Keratinocyte (primary cell): ENCODE results near the gene RANGRF. TPM values are rescaled to one million over a fixed set of nuclear protein-coding genes. Genes with fewer than 3 reads are reported as not detected.

Source experiments
- DNase-seq: peaks from one replicate; pipeline ENCODE4 v3.0.0-alpha.2; 2011; ENCODE audit warnings: low read depth, missing footprints, low spot score
- FAIRE-seq: peaks from 2 replicates; lab custom pipeline; 2011; peaks lifted over from hg19 to GRCh38; lab: Jason Lieb, UNC
- H2AFZ ChIP-seq: 2 replicates; pipeline ENCODE4 v1.6.0; 2012; ENCODE audit warnings: low read length, control low read depth, inconsistent platforms; ENCODE audit not compliant: control insufficient read depth
- H3K27ac ChIP-seq: 2 replicates; pipeline ENCODE4 v1.5.1; 2011; ENCODE audit warnings: low read length; ENCODE audit not compliant: control insufficient read depth, insufficient read depth
- H3K27me3 ChIP-seq: 3 replicates; pipeline ENCODE4 v1.6.0; 2011; ENCODE audit warnings: low read length; ENCODE audit not compliant: control insufficient read depth, insufficient read depth; ENCODE audit errors: extremely low read depth
- H3K36me3 ChIP-seq, 2 experiments: 2 replicates in 1 of 2; 3 replicates in 1 of 2; pipeline ENCODE4 v1.5.1; 2011; ENCODE audit warnings: low read length in 2 of 2, mild to moderate bottlenecking in 1 of 2; ENCODE audit not compliant: control insufficient read depth in 2 of 2, insufficient read depth in 2 of 2; ENCODE audit errors: extremely low read depth in 1 of 2
- H3K4me1 ChIP-seq: 3 replicates; pipeline ENCODE4 v1.5.1; 2011; ENCODE audit warnings: low read length; ENCODE audit not compliant: control insufficient read depth, insufficient read depth; ENCODE audit errors: extremely low read depth
- H3K4me2 ChIP-seq: 3 replicates; pipeline ENCODE4 v1.6.0; 2011; ENCODE audit warnings: low read depth, low read length; ENCODE audit not compliant: control insufficient read depth, insufficient read depth; ENCODE audit errors: extremely low read depth
- H3K4me3 ChIP-seq, 3 experiments: fragments of 200-600 bp in 1 of 3; sonication (generic) in 1 of 3; 2 replicates in 2 of 3; 3 replicates in 1 of 3; pipeline ENCODE4 v1.5.1; 2011 to 2016; ENCODE audit warnings: low read length in 3 of 3, mild to moderate bottlenecking in 3 of 3, control low read depth in 2 of 3, inconsistent platforms in 1 of 3, low read depth in 1 of 3, mixed read lengths in 1 of 3, mixed run types in 1 of 3, moderate library complexity in 1 of 3; ENCODE audit not compliant: control insufficient read depth in 2 of 3, insufficient read depth in 2 of 3; ENCODE audit errors: extremely low read depth in 1 of 3
- H3K79me2 ChIP-seq: 2 replicates; pipeline ENCODE4 v1.6.0; 2012; ENCODE audit warnings: low read length; ENCODE audit not compliant: control insufficient read depth, insufficient read depth
- H3K9ac ChIP-seq: 3 replicates; pipeline ENCODE4 v1.6.0; 2011; ENCODE audit warnings: low read length; ENCODE audit not compliant: control insufficient read depth, insufficient read depth; ENCODE audit errors: extremely low read depth
- H3K9me1 ChIP-seq: 3 replicates; pipeline ENCODE4 v1.6.0; 2011; ENCODE audit warnings: low read length; ENCODE audit not compliant: control insufficient read depth, insufficient read depth; ENCODE audit errors: extremely low read depth
- H3K9me3 ChIP-seq: 2 replicates; pipeline ENCODE4 v1.5.1; 2012; ENCODE audit warnings: low read depth, low read length; ENCODE audit not compliant: control insufficient read depth
- H4K20me1 ChIP-seq: 3 replicates; pipeline ENCODE4 v1.6.0; 2011; ENCODE audit warnings: low read length; ENCODE audit not compliant: control insufficient read depth, insufficient read depth; ENCODE audit errors: extremely low read depth
- CTCF ChIP-seq, 3 experiments: IDR thresholded peaks in 1 of 3; conservative IDR thresholded peaks in 1 of 3; optimal IDR thresholded peaks in 1 of 3; 2 replicates in 2 of 3; 3 replicates in 1 of 3; pipeline versions ENCODE3 to v1.5.1; 2011; ENCODE audit warnings: low read length in 3 of 3, mild to moderate bottlenecking in 3 of 3, moderate library complexity in 2 of 3, control low read depth in 1 of 3, inconsistent platforms in 1 of 3; ENCODE audit not compliant: insufficient read depth in 2 of 3; ENCODE audit errors: extremely low read depth in 1 of 3
- EZH2 ChIP-seq: IDR thresholded peaks from one replicate; pipeline ENCODE4 v1.6.1; 2012; ENCODE audit warnings: inconsistent platforms, mild to moderate bottlenecking, low read length, moderate library complexity
- dilution Hi-C: fragments of 300-500 bp; cut with MboI; formaldehyde crosslinking; loops from one replicate; pipeline ENCODE4 v1.7.0; 2020; ENCODE audit warnings: low sequenced_read_pairs; ENCODE audit not compliant: extremely low pct_ligation_motif_present
- polyA plus RNA-seq, 5 experiments: library from polyadenylated mRNA; depleted of rRNA in 3 of 5; stranded (reverse) in 3 of 5; stranded (forward) in 1 of 5; unstranded in 1 of 5; fragments of >200 nt; gene quantifications; 1 replicate in 1 of 5; 2 replicates in 3 of 5; 3 replicates in 1 of 5; pipeline versions ENCODE4 v1.2.1 to v1.2.3, GENCODE V29; 2011 to 2012; ENCODE audit warnings: missing spikeins in 2 of 5, low read depth in 1 of 5, low replicate concordance in 1 of 5

The RANGRF gene
- polyA plus RNA-seq, 1 donor (not counting 4 experiments of a cell fraction or from before 2014, with no cell fraction given): 24.4 TPM

GRCh38 chr17:8300226-8300625, 11.8 kb downstream of the RANGRF start:
- H2AFZ ChIP-seq: no peak overlapping the region
- H3K4me1 ChIP-seq: no peaks in the 10 kb centered on the region
- no peaks in the 10 kb centered on the region for H3K36me3 ChIP-seq
- no peaks in the 10 kb centered on the region for H3K9me3 ChIP-seq
- no peaks in the 10 kb centered on the region for H3K79me2 ChIP-seq
- dilution Hi-C loops: no loop called here
- H3K4me2 ChIP-seq: no peak overlapping the region
- FAIRE-seq (no peak), DNase-seq (no peak)
- no peaks in the 10 kb centered on the region for H4K20me1 ChIP-seq
- no peak overlapping the region for H3K4me3 ChIP-seq
- no peak overlapping the region for H3K27ac ChIP-seq
- TF ChIP-seq EZH2 (no peak), CTCF (optimal IDR thresholded peaks at IDR 0.05 in 1 of 3, IDR thresholded peaks at IDR 0.05 in 1 of 3, conservative IDR thresholded peaks at IDR 0.05 in 1 of 3; ENCODE audit: extremely low read depth in 1 of 3, insufficient read depth in 2 of 3, low read length in 3 of 3) (no peak)
- H3K9ac ChIP-seq: no peak overlapping the region
- no peaks in the 10 kb centered on the region for H3K9me1 ChIP-seq
- H3K27me3 ChIP-seq: no peaks in the 10 kb centered on the region

GRCh38 chr17:8300627-8301242, 12.3 kb downstream of the RANGRF start:
- peak; percentile 89 to 97 (median 92) for TF ChIP-seq CTCF (optimal IDR thresholded peaks at IDR 0.05 in 1 of 3, IDR thresholded peaks at IDR 0.05 in 1 of 3, conservative IDR thresholded peaks at IDR 0.05 in 1 of 3; ENCODE audit: extremely low read depth in 1 of 3, insufficient read depth in 2 of 3, low read length in 3 of 3)
- no peak for TF ChIP-seq EZH2
- Histone ChIP-seq H3K79me2 (no peaks in the 10 kb centered on the region), H3K9ac (no peak overlapping the region), H2AFZ (no peak overlapping the region), H4K20me1 (no peaks in the 10 kb centered on the region), H3K27me3 (no peaks in the 10 kb centered on the region), H3K9me3 (no peaks in the 10 kb centered on the region), H3K4me1 (no peaks in the 10 kb centered on the region), H3K4me3 (no peak overlapping the region), H3K4me2 (no peak overlapping the region), H3K9me1 (no peaks in the 10 kb centered on the region), H3K27ac (no peak overlapping the region), H3K36me3 (no peaks in the 10 kb centered on the region)
- no peak for DNase-seq
- dilution Hi-C loops: no loop called here
- peak; percentile 79 for FAIRE-seq
